GM21737 (cell line): ENCODE results near the gene USH1G.

Experiments
- ATAC-seq: cut with Tn5 transposase; IDR thresholded peaks from one replicate; pipeline ENCODE4 v1.9.1; 2021; ENCODE audit warnings: mild to moderate bottlenecking, moderate library complexity; ENCODE audit not compliant: unreplicated experiment

Gene USH1G

DNA sequence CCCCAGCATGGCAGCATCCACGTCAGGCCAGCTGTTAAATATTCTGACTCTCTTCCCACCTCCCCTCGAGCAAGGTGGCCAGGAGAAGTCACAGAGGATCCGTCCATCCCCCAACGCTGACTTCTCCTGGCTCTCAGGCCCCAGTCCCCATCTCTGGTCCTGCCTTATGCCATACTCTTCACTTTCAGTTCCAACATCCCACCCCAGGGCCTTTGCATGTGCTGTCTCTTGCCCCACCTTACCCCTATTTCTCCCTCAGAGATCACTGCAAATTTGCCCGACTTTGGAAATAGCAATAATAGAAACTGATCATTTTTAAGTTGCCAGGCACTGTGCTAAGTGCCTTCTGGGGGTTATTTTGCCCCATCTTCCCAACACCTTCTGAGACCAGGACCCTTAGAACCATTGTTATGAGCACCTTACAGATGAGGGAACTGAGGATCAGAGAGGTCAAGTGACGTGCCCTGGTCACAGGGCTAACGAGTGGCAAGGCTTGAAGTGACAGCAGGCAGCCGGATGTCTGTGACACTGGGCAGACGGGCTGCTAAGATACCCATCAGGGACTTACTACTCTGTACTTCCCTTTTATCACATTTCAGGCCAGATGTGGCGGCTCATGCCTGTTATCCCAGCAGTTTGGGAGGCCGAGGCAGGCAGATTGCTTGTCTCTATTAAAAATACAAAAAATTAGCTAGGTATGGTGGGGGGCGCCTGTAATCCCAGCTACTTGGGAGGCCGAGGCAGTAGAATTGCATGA is 31.8 kb upstream of the USH1G start:
- ATAC-seq = no peak

- ATAC-seq = no peak
These were observed 31.1 kb upstream of the USH1G start for GRCh38 chr17:74954115-74954514.

DNA sequence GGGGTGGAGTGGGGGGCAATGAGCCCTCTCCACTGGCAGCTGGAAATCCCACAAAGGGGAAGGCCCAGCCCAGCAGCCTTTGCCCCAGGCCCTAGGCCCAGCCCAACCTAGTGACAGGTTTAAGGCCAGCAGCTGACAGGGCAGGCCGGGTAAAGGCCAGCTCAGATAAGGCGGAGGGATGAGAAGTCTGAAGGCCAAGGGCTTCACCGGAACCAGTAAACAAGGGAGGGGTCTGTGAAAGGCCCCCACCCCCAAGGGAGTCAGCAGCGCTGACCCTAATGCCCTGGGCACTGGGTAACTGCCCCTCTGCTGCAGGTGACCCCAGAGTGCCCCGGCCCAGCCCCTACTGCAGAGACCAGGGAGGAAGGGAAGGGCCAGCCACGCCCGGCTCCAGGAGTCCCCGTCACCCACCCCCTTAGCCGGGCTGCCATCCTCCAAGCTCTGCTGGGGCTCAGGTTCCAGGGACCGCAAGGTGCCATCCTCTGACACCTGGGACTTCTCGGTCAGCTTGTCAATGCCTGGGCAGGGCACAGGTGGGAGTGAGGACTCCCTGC is 30.2 kb upstream of the USH1G start:
- ATAC-seq = no peak

GRCh38 chr17:74952431-74953133 is 29.5 kb upstream of the USH1G start:
- no peak for ATAC-seq

DNA sequence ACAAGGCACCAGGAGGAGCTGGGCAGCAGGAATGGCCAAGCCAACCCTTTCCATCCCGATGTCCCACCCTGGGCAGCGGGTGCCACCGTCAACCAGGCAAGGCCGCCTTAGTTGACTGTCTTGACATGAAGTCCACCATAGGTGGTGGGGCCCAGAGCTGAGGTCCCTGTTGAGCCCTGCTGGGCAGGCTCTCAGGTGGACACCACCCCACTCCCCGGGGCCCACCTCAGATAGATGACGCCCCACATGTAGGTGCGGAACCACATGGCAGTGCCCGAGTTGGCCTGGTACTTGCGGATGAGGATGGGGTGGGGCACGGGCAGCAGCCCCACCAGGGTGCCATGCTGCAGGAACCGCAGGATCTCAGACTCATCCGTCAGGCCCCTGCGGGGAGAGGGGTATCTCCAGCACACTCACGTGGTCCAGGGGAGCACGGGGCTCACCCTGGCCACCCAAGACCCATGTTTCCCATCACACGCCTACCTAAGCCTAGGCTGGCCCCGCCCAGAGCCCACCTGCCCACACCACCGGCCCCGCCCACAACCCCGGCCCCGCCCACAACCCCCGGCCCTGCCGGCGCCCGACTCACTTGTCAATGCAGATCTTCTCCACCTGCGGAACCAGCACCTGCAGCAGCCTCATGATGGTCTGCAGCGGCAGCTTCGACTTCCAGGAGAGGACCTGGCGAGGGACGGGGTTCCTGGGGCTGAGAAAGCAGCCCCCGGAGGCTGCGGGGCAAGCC is 28.8 kb upstream of the USH1G start:
- ATAC-seq = no peak

GRCh38 chr17:74951065-74951464 is 28.0 kb upstream of the USH1G start:
- no peak for ATAC-seq

GRCh38 chr17:74950207-74950606 is 27.2 kb upstream of the USH1G start:
- ATAC-seq = no peak

- ATAC-seq = no peak
These were observed 26.5 kb upstream of the USH1G start for GRCh38 chr17:74949455-74950115.

GRCh38 chr17:74947041-74947754 is 24.1 kb upstream of the USH1G start:
- no peak for ATAC-seq

- ATAC-seq = no peak
These were observed 23.6 kb upstream of the USH1G start for GRCh38 chr17:74946641-74947040.

DNA sequence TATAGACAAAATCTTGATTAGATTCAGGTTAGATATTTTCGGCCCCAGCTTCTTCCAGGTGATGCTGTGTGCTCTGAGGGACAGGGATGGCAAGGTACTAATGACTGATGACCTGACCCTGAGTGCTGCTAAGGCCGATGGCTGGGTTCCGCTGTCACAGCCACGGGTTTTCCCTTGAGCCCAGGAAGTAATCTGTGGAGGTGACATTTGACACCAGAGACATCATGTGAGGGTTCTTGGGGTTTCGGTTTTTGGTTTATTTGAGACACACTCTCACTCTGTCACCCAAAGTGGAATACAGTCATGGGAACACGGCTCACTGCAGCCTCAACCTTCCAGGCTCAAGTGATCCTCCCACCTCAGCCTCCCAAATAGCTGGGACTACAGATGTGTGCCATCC is 22.5 kb upstream of the USH1G start:
- ATAC-seq = no peak

- no peak for ATAC-seq
These were observed 20.9 kb upstream of the USH1G start for GRCh38 chr17:74943808-74944522.

DNA sequence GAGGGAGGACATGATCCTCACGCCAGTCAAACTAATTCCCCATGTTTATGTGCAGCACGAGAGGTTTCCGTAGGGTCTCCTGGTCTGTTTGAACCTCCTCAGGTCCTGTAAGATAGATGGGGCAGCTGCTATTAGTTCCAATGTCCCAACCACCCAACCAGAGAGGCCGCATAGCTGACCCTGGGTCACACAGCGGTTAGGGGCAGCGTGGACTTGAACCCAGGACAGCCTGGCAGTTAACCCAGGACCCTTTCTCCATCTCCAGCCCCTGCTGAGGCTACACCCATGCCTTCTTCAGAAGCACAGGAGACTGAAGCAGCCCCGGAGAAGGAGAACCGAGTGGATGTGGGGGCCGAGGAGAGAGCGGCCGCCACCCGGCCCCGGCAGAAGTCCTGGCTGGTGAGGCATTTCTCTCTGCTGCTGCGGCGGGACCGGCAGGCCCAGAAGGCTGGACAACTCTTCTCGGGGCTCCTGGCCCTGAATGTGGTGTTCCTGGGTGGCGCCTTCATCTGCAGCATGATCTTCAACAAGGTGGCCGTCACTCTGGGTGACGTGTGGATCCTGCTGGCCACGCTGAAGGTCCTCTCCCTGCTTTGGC is 18.2 kb upstream of the USH1G start:
- no peak for ATAC-seq

DNA sequence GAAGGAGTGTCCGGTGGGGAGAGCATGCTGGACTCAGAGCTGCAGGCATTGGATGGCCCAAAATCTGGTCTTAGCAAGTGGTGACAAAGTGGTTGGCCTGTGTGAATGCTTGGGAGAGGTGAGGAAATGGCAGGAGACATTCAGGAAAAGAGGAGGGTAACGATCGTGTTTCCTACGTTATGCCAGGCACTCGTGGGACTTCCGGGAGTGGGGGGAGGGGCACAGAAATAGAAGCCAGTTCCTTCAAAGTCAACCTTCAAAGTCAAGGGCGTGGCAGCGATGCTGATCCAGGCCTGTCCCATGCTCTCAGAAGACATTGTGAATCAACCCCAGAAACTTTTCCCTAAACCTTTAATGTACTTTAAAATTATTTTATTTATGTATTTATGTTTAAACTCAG is 16.5 kb upstream of the USH1G start:
- no peak for ATAC-seq

DNA sequence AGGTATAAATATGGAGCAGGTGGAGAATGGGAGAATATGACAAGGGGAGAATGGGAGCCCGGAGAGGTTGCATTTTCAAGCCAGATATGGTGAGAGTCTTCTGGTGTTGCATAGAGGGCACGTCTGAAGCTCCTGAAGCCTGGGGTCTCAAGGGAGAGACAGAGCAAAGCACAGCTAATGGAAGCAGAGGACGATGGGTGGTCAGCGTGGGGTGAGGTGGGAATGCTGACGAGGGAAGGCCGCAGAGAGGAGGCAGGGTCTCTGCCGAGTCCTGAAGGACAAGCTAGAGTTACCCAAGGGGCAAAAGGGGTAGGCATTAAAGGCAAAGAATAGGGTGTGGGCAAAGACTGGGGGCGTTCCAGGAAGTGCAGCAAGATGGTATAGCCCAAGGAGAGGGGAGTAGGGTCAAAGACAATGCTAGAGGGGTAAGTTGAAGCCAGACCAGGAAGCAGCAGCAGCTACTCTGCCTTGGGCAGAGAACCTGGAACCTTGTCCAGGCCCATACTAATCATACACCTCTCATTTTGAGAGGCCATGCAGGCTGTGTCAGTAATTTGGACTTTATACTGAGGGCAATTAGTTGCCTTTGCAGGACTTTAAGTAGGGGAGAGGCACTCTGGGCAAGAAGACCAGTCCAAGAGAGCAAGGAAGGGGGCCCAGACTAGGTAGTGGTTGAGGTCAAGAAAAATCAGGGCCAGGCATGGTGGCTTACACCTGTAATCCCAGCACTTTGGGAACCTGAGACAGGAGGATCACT is 15.3 kb upstream of the USH1G start:
- ATAC-seq = no peak

- ATAC-seq = no peak
These were observed 14.3 kb upstream of the USH1G start for GRCh38 chr17:74937064-74938051.

DNA sequence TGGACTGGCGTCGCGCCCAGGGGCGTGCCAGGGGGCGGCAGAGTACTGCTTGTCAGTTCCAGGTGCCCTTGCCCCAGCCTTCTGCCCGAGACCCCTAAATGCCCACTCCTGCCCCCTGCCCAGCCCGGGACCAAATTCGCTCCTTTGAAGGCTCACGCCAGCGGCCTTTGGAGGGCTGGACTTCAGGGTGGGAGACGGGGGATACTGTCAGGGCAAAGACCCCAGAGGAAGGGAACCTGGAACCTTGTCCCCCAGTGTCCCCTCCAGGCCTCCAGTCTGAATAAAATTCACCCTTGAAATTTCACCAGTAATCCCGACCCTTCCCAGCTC is 13.4 kb upstream of the USH1G start:
- no peak for ATAC-seq
